ENCODE results near the gene POLR2L. TPM values are rescaled to one million over a fixed set of nuclear protein-coding genes. Genes with fewer than 3 reads are reported as not detected.

The POLR2L gene
- total RNA-seq, 1 experiment from 2014 or later: 118 TPM

GRCh38 chr11:826836-827145 is 15.5 kb downstream of the POLR2L start:
- TF ChIP-seq CTCF (IDR thresholded peaks at IDR 0.05; ENCODE audit: unreplicated experiment): no peak
- ChIA-PET CTCF (no interaction called here), POLR2A (no interaction called here)
- no peaks in the 10 kb centered on the region for H3K9me3 Mint-ChIP-seq (ENCODE audit: unreplicated experiment)
- H3K4me1 Mint-ChIP-seq (ENCODE audit: insufficient read depth, unreplicated experiment): peaks cover 9% of the 10 kb centered on the region
- H3K36me3 Mint-ChIP-seq (ENCODE audit: insufficient read depth, unreplicated experiment): peaks cover 34% of the 10 kb centered on the region
- DNase-seq (ENCODE audit: unreplicated experiment): no peak
- intact Hi-C loops (cut with micrococcal nuclease): no loop called here
- H3K27me3 Mint-ChIP-seq (ENCODE audit: insufficient read depth, unreplicated experiment): no peaks in the 10 kb centered on the region
- H3K4me3 Mint-ChIP-seq (ENCODE audit: unreplicated experiment): no peak overlapping the region
- no TSS peak for BruUV-seq (replicated peaks)
- H3K27ac Mint-ChIP-seq (ENCODE audit: low read depth, unreplicated experiment): no peak overlapping the region

- intact Hi-C loops (cut with micrococcal nuclease): no loop called here
- no peaks in the 10 kb centered on the region for H3K9me3 Mint-ChIP-seq (ENCODE audit: unreplicated experiment)
- peaks cover 5% of the 10 kb centered on the region for H3K4me1 Mint-ChIP-seq (ENCODE audit: insufficient read depth, unreplicated experiment)
- ChIA-PET CTCF (no interaction called here), POLR2A (interaction anchor here (1.6 kb wide), 1 partner anchor 14 kb away, joined by 5 read pairs; no protein-coding TSS in a partner anchor)
- no peak overlapping the region for H3K27ac Mint-ChIP-seq (ENCODE audit: low read depth, unreplicated experiment)
- BruUV-seq (replicated peaks): no TSS peak
- H3K27me3 Mint-ChIP-seq (ENCODE audit: insufficient read depth, unreplicated experiment): no peaks in the 10 kb centered on the region
- TF ChIP-seq CTCF (IDR thresholded peaks at IDR 0.05; ENCODE audit: unreplicated experiment): no peak
- no peak for DNase-seq (ENCODE audit: unreplicated experiment)
- no peak overlapping the region for H3K4me3 Mint-ChIP-seq (ENCODE audit: unreplicated experiment)
- H3K36me3 Mint-ChIP-seq (ENCODE audit: insufficient read depth, unreplicated experiment): peaks cover 36% of the 10 kb centered on the region
These were observed 16.1 kb downstream of the POLR2L start for GRCh38 chr11:826227-826621.

GRCh38 chr11:825366-826226 is 16.7 kb downstream of the POLR2L start:
- H3K4me1 Mint-ChIP-seq (ENCODE audit: insufficient read depth, unreplicated experiment): peaks cover 5% of the 10 kb centered on the region
- H3K27me3 Mint-ChIP-seq (ENCODE audit: insufficient read depth, unreplicated experiment): no peaks in the 10 kb centered on the region
- H3K9me3 Mint-ChIP-seq (ENCODE audit: unreplicated experiment): no peaks in the 10 kb centered on the region
- no TSS peak for BruUV-seq (replicated peaks)
- ChIA-PET POLR2A (interaction anchor here (0.6 to 2.0 kb wide), 6 partner anchors 9 to 1009 kb away, joined by 3 to 8 read pairs (median 4); partner anchors contain the start of gene RPLP2), CTCF (interaction anchor here (0.6 kb wide), 1 partner anchor 12 kb away, joined by 3 read pairs; no protein-coding TSS in a partner anchor)
- no peak for DNase-seq (ENCODE audit: unreplicated experiment)
- no peak overlapping the region for H3K4me3 Mint-ChIP-seq (ENCODE audit: unreplicated experiment)
- no peak for TF ChIP-seq CTCF (IDR thresholded peaks at IDR 0.05; ENCODE audit: unreplicated experiment)
- peaks cover 42% of the 10 kb centered on the region for H3K36me3 Mint-ChIP-seq (ENCODE audit: insufficient read depth, unreplicated experiment)
- intact Hi-C loops (cut with micrococcal nuclease): no loop called here
- no peak overlapping the region for H3K27ac Mint-ChIP-seq (ENCODE audit: low read depth, unreplicated experiment)

- intact Hi-C loops (cut with micrococcal nuclease): no loop called here
- H3K27ac Mint-ChIP-seq (ENCODE audit: low read depth, unreplicated experiment): no peak overlapping the region
- no peak for DNase-seq (ENCODE audit: unreplicated experiment)
- no peak for TF ChIP-seq CTCF (IDR thresholded peaks at IDR 0.05; ENCODE audit: unreplicated experiment)
- ChIA-PET POLR2A (interaction anchor here (0.6 to 2.0 kb wide), 6 partner anchors 8 to 94 kb away, joined by 3 to 8 read pairs (median 4); partner anchors contain the start of genes CD151 and RPLP2), CTCF (interaction anchor here (0.6 kb wide), 1 partner anchor 13 kb away, joined by 3 read pairs; no protein-coding TSS in a partner anchor)
- no peaks in the 10 kb centered on the region for H3K9me3 Mint-ChIP-seq (ENCODE audit: unreplicated experiment)
- H3K4me3 Mint-ChIP-seq (ENCODE audit: unreplicated experiment): no peak overlapping the region
- H3K36me3 Mint-ChIP-seq (ENCODE audit: insufficient read depth, unreplicated experiment): peaks cover 42% of the 10 kb centered on the region
- H3K4me1 Mint-ChIP-seq (ENCODE audit: insufficient read depth, unreplicated experiment): peaks cover 5% of the 10 kb centered on the region
- H3K27me3 Mint-ChIP-seq (ENCODE audit: insufficient read depth, unreplicated experiment): no peaks in the 10 kb centered on the region
- BruUV-seq (replicated peaks): no TSS peak
These were observed 17.4 kb downstream of the POLR2L start for GRCh38 chr11:824942-825341.

Data from MCF 10A (cell line).